Amniotic stem cell (primary cell): ENCODE measurements around the gene JADE2.
"Not testable (repeated sequence)": the region's sequence is repeated elsewhere in the genome, so short reads cannot be mapped to it uniquely, and the experiment has no call there.

Source experiments
- DNase-seq: peaks from one replicate; lab custom pipeline; 2025; lab: John Stamatoyannopoulos, UW

Gene JADE2

GRCh38 chr5:134592141-134592746 is 66.8 kb downstream of the JADE2 start:
- no peak for DNase-seq

- DNase-seq: no peak
Measured at GRCh38 chr5:134594336-134594735, 68.9 kb downstream of the JADE2 start.

- no peak for DNase-seq
Measured at GRCh38 chr5:134594797-134595457, 69.5 kb downstream of the JADE2 start.

- DNase-seq: no peak
Measured at GRCh38 chr5:134595458-134595838, 70.0 kb downstream of the JADE2 start.

- DNase-seq: not testable (repeated sequence)
Measured at GRCh38 chr5:134599820-134600219, 74.3 kb downstream of the JADE2 start.

- DNase-seq: peak; percentile 43
Measured at GRCh38 chr5:134600600-134600999, 75.1 kb downstream of the JADE2 start.

GRCh38 chr5:134603059-134603458 is 77.6 kb downstream of the JADE2 start:
- DNase-seq: peak; percentile 9

- DNase-seq: no peak
Measured at GRCh38 chr5:134604908-134605307, 79.4 kb downstream of the JADE2 start.

- no peak for DNase-seq
Measured at GRCh38 chr5:134606726-134607125, 81.3 kb downstream of the JADE2 start.

- DNase-seq: no peak
Measured at GRCh38 chr5:134608555-134608954, 83.1 kb downstream of the JADE2 start.

- no peak for DNase-seq
Measured at GRCh38 chr5:134609232-134609851, 83.9 kb downstream of the JADE2 start.

- DNase-seq: no peak
Measured at GRCh38 chr5:134610725-134611124, 85.3 kb downstream of the JADE2 start.

- no peak for DNase-seq
Measured at GRCh38 chr5:134611515-134611914, 86.0 kb downstream of the JADE2 start.

GRCh38 chr5:134614450-134615085 is 89.1 kb downstream of the JADE2 start:
- no peak for DNase-seq

GRCh38 chr5:134620634-134621033 is 95.2 kb downstream of the JADE2 start:
- no peak for DNase-seq

GRCh38 chr5:134625559-134625958 is 100.1 kb downstream of the JADE2 start:
- DNase-seq: no peak

GRCh38 chr5:134626369-134627014 is 101.0 kb downstream of the JADE2 start:
- DNase-seq: no peak
